SK-N-SH (cell line): ENCODE data around the gene DUSP5. TPM values are rescaled to one million over a fixed set of nuclear protein-coding genes. Genes with fewer than 3 reads are reported as not detected.

ENCODE experiments used
- CTCF ChIA-PET: fragments of 300-600, 350-600 bp; formaldehyde crosslinking; extraction: SDS; loops from one replicate; lab custom pipeline; 2021; lab: Yijun Ruan, JAX
- POLR2A ChIA-PET: fragments of 350-600 bp; sonication (Branson Sonifier 250); formaldehyde crosslinking; extraction: SDS; loops from one replicate; lab custom pipeline; 2020; ENCODE audit warnings: antibody characterized with exemption, inconsistent platforms; lab: Yijun Ruan, JAX
- DNase-seq: peaks from one replicate; pipeline ENCODE4 v3.0.0; 2012
- H2AFZ ChIP-seq: fragments of 200-600 bp; sonication (generic); 2 replicates; pipeline ENCODE4 v1.8.1; 2016; ENCODE audit warnings: antibody characterized with exemption, mild to moderate bottlenecking, low read depth
- H3F3A ChIP-seq: fragments of 200-600 bp; sonication (generic); replicated peaks from 2 replicates; pipeline ENCODE3; 2016; ENCODE audit warnings: antibody characterized with exemption, mild to moderate bottlenecking; ENCODE audit not compliant: insufficient read depth
- H3K27ac ChIP-seq, 2 experiments: fragments of 200-500 bp in 1 of 2; fragments of 200-600 bp in 1 of 2; sonication (Bioruptor generic) in 1 of 2; sonication (generic), shearing (Covaris generic) in 1 of 2; 2 replicates each; pipeline versions ENCODE4 v1.5.1 to v1.6.1; 2014 to 2016; ENCODE audit warnings: low read depth in 2 of 2, inconsistent platforms in 1 of 2, low read length in 1 of 2, mild to moderate bottlenecking in 1 of 2, mixed read lengths in 1 of 2
- H3K27me3 ChIP-seq: fragments of 200-600 bp; sonication (generic), shearing (Covaris generic); 2 replicates; pipeline ENCODE4 v1.6.1; 2016; ENCODE audit warnings: mixed run types; ENCODE audit not compliant: insufficient read depth
- H3K36me3 ChIP-seq, 2 experiments: fragments of 200-500 bp in 1 of 2; fragments of 200-600 bp in 1 of 2; sonication (Bioruptor generic) in 1 of 2; sonication (generic) in 1 of 2; replicated peaks in 1 of 2; 2 replicates each; pipeline versions ENCODE3 to v1.5.1; 2014 to 2016; ENCODE audit warnings: low read length in 1 of 2, mild to moderate bottlenecking in 1 of 2; ENCODE audit not compliant: insufficient read depth in 2 of 2, control insufficient read depth in 1 of 2
- H3K4me1 ChIP-seq, 2 experiments: fragments of 200-500 bp in 1 of 2; fragments of 200-600 bp in 1 of 2; sonication (Bioruptor generic) in 1 of 2; sonication (generic), shearing (Covaris generic) in 1 of 2; 2 replicates each; pipeline versions ENCODE4 v1.5.1 to v1.6.1; 2014 to 2016; ENCODE audit warnings: low read depth in 1 of 2, low read length in 1 of 2, mixed run types in 1 of 2; ENCODE audit not compliant: insufficient read depth in 2 of 2, control insufficient read depth in 1 of 2
- H3K4me2 ChIP-seq: fragments of 200-600 bp; sonication (generic), shearing (Covaris generic); 2 replicates; pipeline ENCODE4 v1.6.1; 2017; ENCODE audit warnings: mixed run types
- H3K4me3 ChIP-seq, 2 experiments: fragments of 200-500 bp in 1 of 2; fragments of 200-600 bp in 1 of 2; sonication (Bioruptor generic) in 1 of 2; sonication (generic), shearing (Covaris generic) in 1 of 2; 2 replicates each; pipeline versions ENCODE4 v1.5.1 to v1.8.1; 2014 to 2016; ENCODE audit warnings: low read depth in 2 of 2, inconsistent platforms in 1 of 2, low read length in 1 of 2, mild to moderate bottlenecking in 1 of 2, mixed read lengths in 1 of 2, moderate library complexity in 1 of 2
- H3K79me2 ChIP-seq: fragments of 200-600 bp; sonication (generic); 2 replicates; pipeline ENCODE4 v1.8.1; 2017; ENCODE audit warnings: mild to moderate bottlenecking; ENCODE audit not compliant: insufficient read depth
- H3K9ac ChIP-seq: fragments of 200-600 bp; sonication (generic); 2 replicates; pipeline ENCODE4 v1.6.1; 2017; ENCODE audit warnings: mixed run types
- H3K9me2 ChIP-seq: fragments of 200-600 bp; sonication (generic); 2 replicates; pipeline ENCODE4 v1.6.1; 2017; ENCODE audit warnings: mixed run types
- H3K9me3 ChIP-seq: fragments of 200-600 bp; sonication (generic); 2 replicates; pipeline ENCODE4 v1.6.1; 2017; ENCODE audit warnings: mixed run types, mild to moderate bottlenecking, moderate library complexity
- H4K20me1 ChIP-seq: fragments of 200-600 bp; sonication (generic); 2 replicates; pipeline ENCODE4 v1.6.1; 2017; ENCODE audit warnings: mild to moderate bottlenecking, mixed run types; ENCODE audit not compliant: insufficient read depth
- CHD2 ChIP-seq: fragments of 150-350 bp; IDR thresholded peaks from 2 replicates; pipeline ENCODE4 v1.6.1; 2018; ENCODE audit warnings: low read length; ENCODE audit not compliant: partially characterized antibody
- CTCF ChIP-seq: fragments of 200-600 bp; sonication (generic); IDR thresholded peaks from 2 replicates; pipeline ENCODE4 v1.6.1; 2017; ENCODE audit warnings: antibody characterized with exemption, mild to moderate bottlenecking, moderate library complexity
- ELF1 ChIP-seq: IDR thresholded peaks from 2 replicates; pipeline ENCODE4 v1.4.0; 2012
- EZH2phosphoT487 ChIP-seq: fragments of 200-600 bp; sonication (generic); IDR thresholded peaks from 2 replicates; pipeline ENCODE4 v1.6.1; 2017; ENCODE audit warnings: low read depth, mixed run types, mild to moderate bottlenecking, antibody characterized with exemption, moderate library complexity, borderline replicate concordance
- FOXJ3 ChIP-seq: sonication (generic); formaldehyde crosslinking; IDR thresholded peaks from 2 replicates; pipeline ENCODE4 v1.5.1; 2020; ENCODE audit warnings: mild to moderate bottlenecking, missing genetic modification reagents
- GATA2 ChIP-seq: sonication (generic); formaldehyde crosslinking; IDR thresholded peaks from 2 replicates; pipeline ENCODE4 v1.5.0; 2020; ENCODE audit warnings: mild to moderate bottlenecking, missing genetic modification reagents
- JUND ChIP-seq: IDR thresholded peaks from 2 replicates; pipeline ENCODE4 v1.4.0; 2012
- MXI1 ChIP-seq: IDR thresholded peaks from 2 replicates; pipeline ENCODE4 v1.6.1; 2012; ENCODE audit warnings: mild to moderate bottlenecking, low read depth, low read length, improper control_type of control experiment
- NFIC ChIP-seq: IDR thresholded peaks from 2 replicates; pipeline ENCODE4 v1.4.0; 2012; ENCODE audit warnings: borderline replicate concordance
- NRF1 ChIP-seq: IDR thresholded peaks from 2 replicates; pipeline ENCODE4 v1.6.1; 2012; ENCODE audit warnings: low read depth, mild to moderate bottlenecking, low read length
- PBX3 ChIP-seq: IDR thresholded peaks from 2 replicates; pipeline ENCODE4; 2012
- POLR2AphosphoS5 ChIP-seq: IDR thresholded peaks from 2 replicates; pipeline ENCODE4 v1.6.1; 2012; ENCODE audit warnings: low read depth, low read length
- RAD21 ChIP-seq: IDR thresholded peaks from 2 replicates; pipeline ENCODE4 v1.6.1; 2012; ENCODE audit warnings: mild to moderate bottlenecking, low read length
- REST ChIP-seq: IDR thresholded peaks from 2 replicates; pipeline ENCODE4 v1.6.1; 2012; ENCODE audit warnings: mild to moderate bottlenecking, low read depth, low read length, moderate library complexity
- SMC3 ChIP-seq: IDR thresholded peaks from 2 replicates; pipeline ENCODE4 v1.6.1; 2012; ENCODE audit warnings: low read depth, low read length, improper control_type of control experiment
- TEAD4 ChIP-seq: IDR thresholded peaks from 2 replicates; pipeline ENCODE4 v1.4.0; 2012; ENCODE audit warnings: mild to moderate bottlenecking, borderline replicate concordance; ENCODE audit not compliant: insufficient read depth
- USF2 ChIP-seq: fragments of 150-350 bp; IDR thresholded peaks from 2 replicates; pipeline ENCODE4 v1.6.1; 2017; ENCODE audit warnings: antibody characterized with exemption, low read length, low read depth, borderline replicate concordance
- WGBS: methylation state at CpG from one replicate; pipeline ENCODE4 v1.1.6; 2017; ENCODE audit warnings: low lambda C conversion rate; 5-methylcytosine and 5-hydroxymethylcytosine counted together
- polyA plus RNA-seq, 3 experiments: library from polyadenylated mRNA; depleted of rRNA; stranded (reverse); fragments of >200 nt; gene quantifications; 2 replicates each; pipeline ENCODE4 v1.2.3, GENCODE V29; 2012

DUSP5 gene
- polyA plus RNA-seq, 1 of the 3 experiments (the other 2 are of a cell fraction): 52.0 TPM

GRCh38 chr10:110461530-110461929 is 36.2 kb upstream of the DUSP5 start:
- H4K20me1 ChIP-seq: no peaks in the 10 kb centered on the region
- TF ChIP-seq PBX3 (no peak), RAD21 (no peak), EZH2phosphoT487 (no peak), POLR2AphosphoS5 (no peak), JUND (no peak), CHD2 (no peak), MXI1 (no peak), TEAD4 (no peak), GATA2 (CRISPR knock-in tag) (no peak)
- TF ChIP-seq, all 33 proteins: peak for 0
- Histone ChIP-seq H3K9me3 (no peaks in the 10 kb centered on the region), H3K79me2 (no peaks in the 10 kb centered on the region), H2AFZ (no peak overlapping the region), H3K4me1 (peaks cover 20 to 32% of the 10 kb centered on the region in 2 experiments; a peak in 3 of 4 replicates), H3F3A (no peaks in the 10 kb centered on the region), H3K4me3 (no peak overlapping the region), H3K4me2 (no peak overlapping the region), H3K36me3 (no peaks in the 10 kb centered on the region), H3K27me3 (no peaks in the 10 kb centered on the region), H3K9me2 (no peaks in the 10 kb centered on the region), H3K9ac (no peak overlapping the region), H3K27ac (no peak overlapping the region)
- 100% methylated on average over 2 of the region's 2 CpGs for WGBS
- ChIA-PET CTCF (interaction anchor here (0.8 to 0.9 kb wide), 2 partner anchors 33 to 96 kb away, joined by 3 read pairs; no protein-coding TSS in a partner anchor), POLR2A (no interaction called here)
- DNase-seq: no peak

- Histone ChIP-seq H4K20me1 (no peaks in the 10 kb centered on the region), H3K4me3 (no peak overlapping the region), H3K9me2 (no peaks in the 10 kb centered on the region), H3K4me2 (no peak overlapping the region), H3K27me3 (no peaks in the 10 kb centered on the region), H3K36me3 (no peaks in the 10 kb centered on the region), H3F3A (no peaks in the 10 kb centered on the region), H3K4me1 (peaks cover 20 to 28% of the 10 kb centered on the region in 2 experiments; a peak in 3 of 4 replicates), H3K79me2 (no peaks in the 10 kb centered on the region), H3K27ac (no peak overlapping the region), H3K9ac (no peak overlapping the region), H3K9me3 (no peaks in the 10 kb centered on the region), H2AFZ (no peak overlapping the region)
- POLR2A ChIA-PET: interaction anchor here (1.3 kb wide), 1 partner anchor 34 kb away, joined by 3 read pairs; no protein-coding TSS in a partner anchor
- CTCF ChIA-PET: interaction anchor here (0.7 to 1.9 kb wide), 3 partner anchors 36 to 108 kb away, joined by 3 to 7 read pairs (median 3); no protein-coding TSS in a partner anchor
- 97% methylated on average over 19 of the region's 19 CpGs for WGBS
- TF ChIP-seq USF2 (no peak), GATA2 (CRISPR knock-in tag) (no peak), FOXJ3 (no peak), NFIC (no peak), SMC3 (no peak), REST (no peak), MXI1 (no peak), ELF1 (no peak), CTCF (no peak), CHD2 (no peak), NRF1 (no peak), JUND (no peak)
- no peak for DNase-seq
Observed at GRCh38 chr10:110462166-110463095, 35.3 kb upstream of the DUSP5 start.
